Upper lobe of left lung (tissue), 4 donors: ENCODE measurements around the gene WTAP.

Experiments used
- CTCF ChIP-seq, 6 experiments: fragments of 450-650 bp in 4 of 6; fragments of 200-600 bp in 2 of 6; sonication (generic) in 2 of 6; IDR thresholded peaks; one replicate each; pipeline ENCODE4 v1.5.1; 2016 to 2019; ENCODE audit warnings: antibody characterized with exemption in 6 of 6
- POLR2A ChIP-seq, 4 donors: fragments of 450-650 bp; IDR thresholded peaks; one replicate each; pipeline ENCODE4 v1.5.1; 2016 to 2017; ENCODE audit warnings: antibody characterized with exemption in 4 of 4, mild to moderate bottlenecking in 2 of 4
- POLR2AphosphoS5 ChIP-seq, 2 donors: sonication (generic); formaldehyde crosslinking; IDR thresholded peaks; one replicate each; pipeline ENCODE4 v1.5.1; 2017; ENCODE audit warnings: antibody characterized with exemption in 2 of 2

DNA sequence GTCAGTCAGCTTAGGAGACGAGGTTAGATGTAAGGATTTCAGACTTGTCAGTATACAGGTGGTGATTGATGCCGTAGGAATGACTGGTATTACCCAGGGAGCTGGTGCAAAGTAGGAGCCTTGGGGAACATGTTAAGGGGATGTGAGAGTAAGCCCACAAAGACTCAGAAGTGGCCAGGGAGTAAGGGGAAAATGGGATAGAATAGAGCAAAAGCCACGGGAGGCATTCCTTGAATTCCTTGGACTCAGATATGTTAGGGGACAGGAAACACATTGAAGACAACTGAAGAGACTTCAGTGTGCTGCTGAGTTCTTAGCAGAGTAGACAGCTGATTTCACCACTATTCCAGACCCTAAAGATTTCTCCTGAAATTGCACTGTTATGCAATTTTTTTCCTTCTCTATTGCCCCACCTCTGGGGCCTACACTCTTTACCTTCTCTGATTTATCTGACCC, 33.3 kb downstream of the WTAP start:
- TF ChIP-seq CTCF (IDR thresholded peaks at IDR 0.05) (no peak), POLR2A (IDR thresholded peaks at IDR 0.05) (no peak), POLR2AphosphoS5 (IDR thresholded peaks at IDR 0.05) (no peak)
